ENCODE results near the gene FAM78B.

DNA sequence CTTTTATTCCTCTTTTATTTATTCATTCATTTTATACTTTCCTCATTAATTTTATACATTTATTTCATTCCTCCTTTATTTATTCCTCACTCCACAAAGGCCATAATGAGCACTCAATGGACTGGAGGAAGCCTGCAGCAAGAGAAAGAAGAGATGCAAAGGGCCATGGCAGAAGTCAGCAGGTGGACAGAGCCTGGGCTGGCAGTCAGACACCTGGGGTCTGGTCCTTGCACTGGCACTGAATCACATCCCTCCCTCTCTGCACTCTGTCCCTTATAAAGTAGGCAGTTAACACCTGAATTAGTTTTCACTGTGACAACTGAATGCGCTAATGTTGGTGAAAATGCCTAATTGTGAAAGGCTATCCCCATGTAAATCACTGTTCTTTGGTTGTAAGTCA, 38.6 kb downstream of the FAM78B start:
- TF ChIP-seq, protein P1, sequence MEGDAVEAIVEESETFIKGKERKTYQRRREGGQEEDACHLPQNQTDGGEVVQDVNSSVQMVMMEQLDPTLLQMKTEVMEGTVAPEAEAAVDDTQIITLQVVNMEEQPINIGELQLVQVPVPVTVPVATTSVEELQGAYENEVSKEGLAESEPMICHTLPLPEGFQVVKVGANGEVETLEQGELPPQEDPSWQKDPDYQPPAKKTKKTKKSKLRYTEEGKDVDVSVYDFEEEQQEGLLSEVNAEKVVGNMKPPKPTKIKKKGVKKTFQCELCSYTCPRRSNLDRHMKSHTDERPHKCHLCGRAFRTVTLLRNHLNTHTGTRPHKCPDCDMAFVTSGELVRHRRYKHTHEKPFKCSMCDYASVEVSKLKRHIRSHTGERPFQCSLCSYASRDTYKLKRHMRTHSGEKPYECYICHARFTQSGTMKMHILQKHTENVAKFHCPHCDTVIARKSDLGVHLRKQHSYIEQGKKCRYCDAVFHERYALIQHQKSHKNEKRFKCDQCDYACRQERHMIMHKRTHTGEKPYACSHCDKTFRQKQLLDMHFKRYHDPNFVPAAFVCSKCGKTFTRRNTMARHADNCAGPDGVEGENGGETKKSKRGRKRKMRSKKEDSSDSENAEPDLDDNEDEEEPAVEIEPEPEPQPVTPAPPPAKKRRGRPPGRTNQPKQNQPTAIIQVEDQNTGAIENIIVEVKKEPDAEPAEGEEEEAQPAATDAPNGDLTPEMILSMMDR (IDR thresholded peaks at IDR 0.05; ENCODE audit: low read length), result no peak
- TF ChIP-seq EZH2 (IDR thresholded peaks at IDR 0.05; ENCODE audit: borderline replicate concordance, low read length), result no peak

Measured in OCI-LY1 (cell line).